DOHH2 (cell line): ENCODE measurements around the gene FUT4.
A peak's percentile ranks its signal among the peaks of the same experiment; 100 is the strongest.

Source experiments
- H3F3A ChIP-seq: fragments of 200-600 bp; sonication (generic), shearing (Covaris generic); 2 replicates; pipeline ENCODE4 v1.6.0; 2016; ENCODE audit warnings: antibody characterized with exemption, mild to moderate bottlenecking; ENCODE audit not compliant: control insufficient read depth, insufficient read depth
- H3K27ac ChIP-seq: fragments of 200-600 bp; sonication (generic); 2 replicates; pipeline ENCODE4 v1.5.1; 2014; ENCODE audit warnings: low read depth, mild to moderate bottlenecking, low read length, moderate library complexity
- H3K27me3 ChIP-seq: fragments of 200-600 bp; sonication (generic); 2 replicates; pipeline ENCODE4 v1.6.1; 2014; ENCODE audit warnings: mild to moderate bottlenecking, low read length, mixed read lengths; ENCODE audit not compliant: control insufficient read depth
- H3K36me3 ChIP-seq: fragments of 200-600 bp; sonication (generic); 2 replicates; pipeline ENCODE4 v1.6.1; 2014; ENCODE audit warnings: mild to moderate bottlenecking, low read length, moderate library complexity, mixed read lengths; ENCODE audit not compliant: control insufficient read depth
- H3K4me1 ChIP-seq: fragments of 200-600 bp; sonication (generic); 2 replicates; pipeline ENCODE4 v1.6.1; 2014; ENCODE audit warnings: mild to moderate bottlenecking, low read length, mixed read lengths; ENCODE audit not compliant: control insufficient read depth
- H3K4me2 ChIP-seq: fragments of 200-600 bp; sonication (generic); 2 replicates; pipeline ENCODE4 v1.6.0; 2014; ENCODE audit warnings: mild to moderate bottlenecking, low read length, moderate library complexity
- H3K4me3 ChIP-seq: fragments of 200-600 bp; sonication (generic); 2 replicates; pipeline ENCODE4 v1.5.1; 2014; ENCODE audit warnings: mild to moderate bottlenecking, low read length, mixed read lengths
- H3K79me2 ChIP-seq: fragments of 200-600 bp; sonication (generic); 2 replicates; pipeline ENCODE4 v1.6.1; 2014; ENCODE audit warnings: mild to moderate bottlenecking, low read length, mixed read lengths; ENCODE audit not compliant: control insufficient read depth
- H3K9me2 ChIP-seq: fragments of 200-600 bp; sonication (generic); replicated peaks from 2 replicates; pipeline ENCODE4 v1.6.1; 2014; ENCODE audit warnings: mild to moderate bottlenecking, low read length, mixed read lengths; ENCODE audit not compliant: control insufficient read depth
- H3K9me3 ChIP-seq: fragments of 200-600 bp; sonication (generic); 2 replicates; pipeline ENCODE4 v1.6.1; 2014; ENCODE audit warnings: antibody characterized with exemption, low read length, mixed read lengths; ENCODE audit not compliant: control insufficient read depth, insufficient read depth
- H4K20me1 ChIP-seq: fragments of 200-600 bp; sonication (generic); 2 replicates; pipeline ENCODE4 v1.6.0; 2014; ENCODE audit warnings: low read depth, mild to moderate bottlenecking, antibody characterized with exemption, low read length, moderate library complexity; ENCODE audit not compliant: control insufficient read depth, insufficient read depth
- CTCF ChIP-seq: fragments of 200-600 bp; sonication (generic); IDR thresholded peaks from one replicate; pipeline ENCODE4 v1.5.1; 2014; ENCODE audit warnings: antibody characterized with exemption, mild to moderate bottlenecking, low read depth, low read length; ENCODE audit not compliant: poor library complexity, severe bottlenecking
- EZH2phosphoT487 ChIP-seq: fragments of 200-600 bp; sonication (generic); IDR thresholded peaks from 2 replicates; pipeline ENCODE4 v1.6.1; 2017; ENCODE audit warnings: borderline replicate concordance, mild to moderate bottlenecking, antibody characterized with exemption, low read length, moderate library complexity, mixed read lengths

FUT4 gene

GRCh38 chr11:94521684-94522083, 22.0 kb upstream of the FUT4 start:
- Histone ChIP-seq H3K9me3 (no peaks in the 10 kb centered on the region), H3K4me3 (no peak overlapping the region), H3K4me1 (no peaks in the 10 kb centered on the region), H3K27ac (no peak overlapping the region), H3K9me2 (no peaks in the 10 kb centered on the region), H3K79me2 (no peaks in the 10 kb centered on the region), H4K20me1 (no peaks in the 10 kb centered on the region), H3F3A (no peaks in the 10 kb centered on the region), H3K4me2 (no peak overlapping the region), H3K27me3 (peaks cover 2% of the 10 kb centered on the region; the same call in 1 of the 2 replicates), H3K36me3 (no peaks in the 10 kb centered on the region)
- TF ChIP-seq EZH2phosphoT487 (no peak), CTCF (peak; percentile 32)

GRCh38 chr11:94524341-94524740, 19.4 kb upstream of the FUT4 start:
- Histone ChIP-seq H3K9me2 (no peaks in the 10 kb centered on the region), H3K36me3 (no peaks in the 10 kb centered on the region), H3K27ac (no peak overlapping the region), H3F3A (no peaks in the 10 kb centered on the region), H3K4me2 (no peak overlapping the region), H3K9me3 (no peaks in the 10 kb centered on the region), H4K20me1 (no peaks in the 10 kb centered on the region), H3K79me2 (no peaks in the 10 kb centered on the region), H3K27me3 (peaks cover 2% of the 10 kb centered on the region; the same call in 1 of the 2 replicates), H3K4me3 (no peak overlapping the region), H3K4me1 (no peaks in the 10 kb centered on the region)
- TF ChIP-seq CTCF, result no peak
- no peak for TF ChIP-seq EZH2phosphoT487

GRCh38 chr11:94525546-94526324, 18.0 kb upstream of the FUT4 start:
- no peak overlapping the region for H3K4me3 ChIP-seq
- H3K4me2 ChIP-seq, result no peak overlapping the region
- H3K9me2 ChIP-seq, result no peaks in the 10 kb centered on the region
- H4K20me1 ChIP-seq, result no peaks in the 10 kb centered on the region
- no peak overlapping the region for H3K27ac ChIP-seq
- H3K9me3 ChIP-seq, result no peaks in the 10 kb centered on the region
- TF ChIP-seq CTCF (no peak), EZH2phosphoT487 (no peak)
- no peaks in the 10 kb centered on the region for H3K36me3 ChIP-seq
- peaks cover 2% of the 10 kb centered on the region; the same call in 1 of the 2 replicates for H3K27me3 ChIP-seq
- no peaks in the 10 kb centered on the region for H3K79me2 ChIP-seq
- no peaks in the 10 kb centered on the region for H3F3A ChIP-seq
- H3K4me1 ChIP-seq, result no peaks in the 10 kb centered on the region
